Tibial artery (tissue), 4 donors: ENCODE measurements around the gene SFTPD.

Experiments used
- DNase-seq, 2 donors: peaks; one replicate each; pipeline ENCODE4 v3.0.0-alpha.2; 2019
- H3K27ac ChIP-seq, 2 donors: fragments of 200-600 bp; sonication (generic) in 1 of 2; 1 replicate in 1 of 2; 2 replicates in 1 of 2; pipeline ENCODE4 v1.5.1; 2018 to 2019; ENCODE audit warnings: mild to moderate bottlenecking in 1 of 2
- H3K27me3 ChIP-seq, 2 donors: fragments of 200-600 bp; sonication (generic) in 1 of 2; one replicate each; pipeline versions ENCODE4 v1.5.1 to v1.6.0; 2016 to 2019
- H3K36me3 ChIP-seq, 3 donors: fragments of 200-600 bp; sonication (generic) in 2 of 3; one replicate each; pipeline ENCODE4 v1.5.1; 2016 to 2019; ENCODE audit warnings: mild to moderate bottlenecking in 2 of 3
- H3K4me1 ChIP-seq, 4 donors: fragments of 200-600 bp; sonication (generic) in 2 of 4; 1 replicate in 3 of 4; 2 replicates in 1 of 4; pipeline ENCODE4 v1.5.1; 2016 to 2019
- H3K4me3 ChIP-seq, 2 donors: fragments of 200-600 bp; sonication (generic) in 1 of 2; 1 replicate in 1 of 2; 2 replicates in 1 of 2; pipeline ENCODE4 v1.5.1; 2018 to 2019; ENCODE audit warnings: mild to moderate bottlenecking in 2 of 2
- H3K9me3 ChIP-seq, 3 donors: fragments of 200-600 bp; sonication (generic) in 1 of 3; one replicate each; pipeline ENCODE4 v1.5.1; 2016 to 2019
- CTCF ChIP-seq, 2 experiments: fragments of 200-600 bp in 1 of 2; fragments of 450-650 bp in 1 of 2; IDR thresholded peaks; one replicate each; pipeline ENCODE4 v1.5.1; 2017 to 2019; ENCODE audit warnings: antibody characterized with exemption in 2 of 2, mild to moderate bottlenecking in 1 of 2, moderate library complexity in 1 of 2
- intact Hi-C: fragments of 100-400 bp; cut with DNase I; formaldehyde crosslinking; loops from one replicate; pipeline ENCODE4 v1.15.0; 2023; ENCODE audit warnings: low total_unique reads

The SFTPD gene

DNA sequence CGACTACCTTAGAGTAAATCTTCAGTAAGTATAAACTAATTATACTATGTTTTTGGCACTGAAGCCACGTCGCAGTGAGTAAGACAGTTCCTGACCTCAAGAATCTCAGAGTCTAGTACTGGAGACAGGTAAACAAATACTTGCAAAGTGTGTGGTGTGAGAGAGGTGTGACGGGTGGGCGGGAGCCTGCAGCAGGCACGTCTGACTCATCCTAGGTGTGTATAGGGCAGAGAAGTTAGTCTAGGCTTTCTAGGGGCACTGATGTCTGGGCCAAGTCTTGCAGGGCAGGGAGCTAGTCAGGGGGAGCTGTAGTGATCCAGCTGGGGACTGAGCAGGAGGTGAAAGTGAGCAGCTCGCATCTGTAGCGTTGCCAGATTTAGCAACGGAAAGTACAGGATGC is 35.9 kb upstream of the SFTPD start:
- DNase-seq, result no peak
- Histone ChIP-seq H3K4me3 (no peak overlapping the region), H3K36me3 (no peaks in the 10 kb centered on the region), H3K4me1 (peaks cover 0 to 24% (median 5%) of the 10 kb centered on the region in 4 donors), H3K27ac (no peak overlapping the region), H3K9me3 (peaks cover 0 to 10% (median 3%) of the 10 kb centered on the region in 3 donors), H3K27me3 (peaks cover 0 to 4% of the 10 kb centered on the region in 2 donors)
- intact Hi-C loops, result no loop called here
- TF ChIP-seq CTCF (IDR thresholded peaks at IDR 0.05), result no peak

GRCh38 chr10:79983286-79983909 is 34.5 kb upstream of the SFTPD start:
- H3K36me3 ChIP-seq, result no peaks in the 10 kb centered on the region
- no peak for TF ChIP-seq CTCF (IDR thresholded peaks at IDR 0.05)
- H3K9me3 ChIP-seq, result no peaks in the 10 kb centered on the region
- no peak overlapping the region for H3K4me3 ChIP-seq
- intact Hi-C loops, result no loop called here
- H3K27ac ChIP-seq, result no peak overlapping the region
- no peak for DNase-seq
- H3K4me1 ChIP-seq, result peaks cover 0 to 29% (median 5%) of the 10 kb centered on the region in 4 donors
- peaks cover 0 to 4% of the 10 kb centered on the region in 2 donors for H3K27me3 ChIP-seq

- H3K27me3 ChIP-seq, result peaks cover 0 to 4% of the 10 kb centered on the region in 2 donors
- H3K36me3 ChIP-seq, result no peaks in the 10 kb centered on the region
- no peak for TF ChIP-seq CTCF (IDR thresholded peaks at IDR 0.05)
- peaks cover 0 to 29% (median 5%) of the 10 kb centered on the region in 4 donors for H3K4me1 ChIP-seq
- H3K27ac ChIP-seq, result no peak overlapping the region
- peak overlapping the region in 1 of 2 donors; percentile 96 for H3K4me3 ChIP-seq
- DNase-seq, result no peak
- intact Hi-C loops, result no loop called here
- H3K9me3 ChIP-seq, result no peaks in the 10 kb centered on the region
Observed at GRCh38 chr10:79982861-79983260, 34.0 kb upstream of the SFTPD start.

GRCh38 chr10:79982362-79982800 is 33.5 kb upstream of the SFTPD start:
- no peaks in the 10 kb centered on the region for H3K36me3 ChIP-seq
- intact Hi-C loops, result no loop called here
- peak overlapping the region; percentile 82 to 98 for H3K27ac ChIP-seq
- peak overlapping the region; percentile 63 to 96 for H3K4me3 ChIP-seq
- no peaks in the 10 kb centered on the region for H3K9me3 ChIP-seq
- peaks cover 0 to 29% (median 5%) of the 10 kb centered on the region in 4 donors for H3K4me1 ChIP-seq
- H3K27me3 ChIP-seq, result peaks cover 0 to 4% of the 10 kb centered on the region in 2 donors
- no peak for DNase-seq
- no peak for TF ChIP-seq CTCF (IDR thresholded peaks at IDR 0.05)

GRCh38 chr10:79981450-79982361 is 32.8 kb upstream of the SFTPD start:
- H3K4me3 ChIP-seq, result peak overlapping the region; percentile 63 to 96
- H3K27ac ChIP-seq, result peak overlapping the region; percentile 82 to 98
- H3K36me3 ChIP-seq, result no peaks in the 10 kb centered on the region
- intact Hi-C loops, result no loop called here
- H3K27me3 ChIP-seq, result peaks cover 0 to 4% of the 10 kb centered on the region in 2 donors
- peak; percentile 50 to 71 for DNase-seq
- H3K4me1 ChIP-seq, result peaks cover 0 to 29% (median 5%) of the 10 kb centered on the region in 4 donors
- TF ChIP-seq CTCF (IDR thresholded peaks at IDR 0.05), result peak in 1 of 2 experiments; percentile 21
- H3K9me3 ChIP-seq, result no peaks in the 10 kb centered on the region
